Measurements from ENCODE around the gene HS3ST6.
"Not testable (repeated sequence)": the region's sequence is repeated elsewhere in the genome, so short reads cannot be mapped to it uniquely, and the experiment has no call there.

The HS3ST6 gene

DNA sequence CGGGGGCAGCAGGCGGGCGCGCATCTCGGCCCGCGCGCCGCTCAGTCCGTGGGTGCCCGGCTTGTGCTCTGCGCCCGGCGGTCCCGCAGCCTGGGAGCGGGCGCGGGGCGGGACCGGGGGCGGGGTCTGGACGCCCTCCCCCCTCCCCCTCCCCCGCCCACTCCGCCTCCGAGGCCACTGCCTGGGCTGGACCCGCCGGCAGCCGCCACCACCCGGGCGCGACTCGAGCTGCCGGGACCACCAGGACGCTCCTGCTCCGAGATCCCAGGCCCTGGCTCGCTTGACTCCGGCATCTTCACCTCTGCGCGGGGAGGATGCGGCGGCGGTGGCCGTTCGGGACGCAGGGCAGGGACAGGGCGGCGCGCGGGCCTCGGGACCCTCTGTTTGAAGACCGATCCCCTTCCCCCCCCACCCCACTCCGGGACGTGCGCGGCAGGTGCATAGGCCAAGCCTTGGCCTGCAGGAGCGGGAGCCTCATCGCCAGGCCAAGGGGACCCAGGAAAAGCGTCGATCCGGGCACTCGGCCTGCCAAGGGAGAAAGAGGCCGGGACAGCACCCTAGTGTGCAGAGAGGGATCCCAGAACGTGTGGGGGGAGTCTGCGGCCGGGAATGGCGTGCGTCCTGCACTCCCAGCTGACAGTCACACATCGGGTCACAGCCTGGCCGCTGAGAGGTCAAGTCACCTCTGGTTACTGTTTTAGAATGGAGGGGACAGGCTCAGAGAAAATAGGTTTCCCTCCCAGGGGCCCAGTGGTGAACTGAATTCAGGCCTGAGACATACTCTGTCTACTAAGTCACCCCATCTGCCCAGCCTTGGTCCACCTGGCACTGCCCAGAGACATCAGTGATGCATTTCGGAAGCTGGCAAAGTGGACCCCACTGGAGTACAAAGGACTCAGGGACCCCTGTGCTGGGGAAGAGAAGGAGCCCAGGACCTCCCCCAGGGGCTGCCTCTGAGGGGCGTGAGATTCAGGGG is at the start of gene HS3ST6:
Gene HS3ST6, minus strand, starts transcription at position 65 of the 976 bp plus-strand sequence. CDS start 92 bp downstream, outside the sequence.
- ChIA-PET POLR2A (no interaction called here), CTCF (interaction anchor here (1.3 kb wide), 1 partner anchor 9 kb away, joined by 3 read pairs; no protein-coding TSS in a partner anchor)
- no peak for DNase-seq (ENCODE audit: extremely low spot score)
- TF ChIP-seq, protein P1, sequence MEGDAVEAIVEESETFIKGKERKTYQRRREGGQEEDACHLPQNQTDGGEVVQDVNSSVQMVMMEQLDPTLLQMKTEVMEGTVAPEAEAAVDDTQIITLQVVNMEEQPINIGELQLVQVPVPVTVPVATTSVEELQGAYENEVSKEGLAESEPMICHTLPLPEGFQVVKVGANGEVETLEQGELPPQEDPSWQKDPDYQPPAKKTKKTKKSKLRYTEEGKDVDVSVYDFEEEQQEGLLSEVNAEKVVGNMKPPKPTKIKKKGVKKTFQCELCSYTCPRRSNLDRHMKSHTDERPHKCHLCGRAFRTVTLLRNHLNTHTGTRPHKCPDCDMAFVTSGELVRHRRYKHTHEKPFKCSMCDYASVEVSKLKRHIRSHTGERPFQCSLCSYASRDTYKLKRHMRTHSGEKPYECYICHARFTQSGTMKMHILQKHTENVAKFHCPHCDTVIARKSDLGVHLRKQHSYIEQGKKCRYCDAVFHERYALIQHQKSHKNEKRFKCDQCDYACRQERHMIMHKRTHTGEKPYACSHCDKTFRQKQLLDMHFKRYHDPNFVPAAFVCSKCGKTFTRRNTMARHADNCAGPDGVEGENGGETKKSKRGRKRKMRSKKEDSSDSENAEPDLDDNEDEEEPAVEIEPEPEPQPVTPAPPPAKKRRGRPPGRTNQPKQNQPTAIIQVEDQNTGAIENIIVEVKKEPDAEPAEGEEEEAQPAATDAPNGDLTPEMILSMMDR (IDR thresholded peaks at IDR 0.05; ENCODE audit: control extremely low read depth, extremely low read depth, low read depth, missing control alignments): no peak

DNA sequence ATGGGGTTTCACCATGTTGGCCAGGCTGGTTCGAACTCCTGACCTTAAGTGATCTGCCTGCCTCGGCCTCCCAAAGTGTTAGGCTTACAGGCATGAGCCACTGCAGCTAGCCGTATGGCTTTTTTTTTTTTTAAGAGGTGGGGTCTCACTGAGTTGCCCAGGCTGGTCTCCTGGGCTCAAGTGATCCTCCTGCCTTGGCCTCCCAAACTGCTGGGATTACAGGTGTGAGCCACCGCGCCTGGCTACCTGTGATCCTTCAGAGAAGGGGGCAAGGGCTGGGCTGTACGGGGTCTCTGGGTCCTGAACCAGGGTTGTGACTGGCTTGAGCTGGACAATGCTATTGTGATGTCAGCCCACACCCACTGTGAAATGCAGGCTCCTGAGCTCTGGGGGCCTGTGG is 48.2 kb upstream of the HS3ST6 start, which contains the start of gene RNF151:
Gene RNF151, plus strand, starts transcription at position 397 of the 400 bp plus-strand sequence. CDS start 26 bp downstream, outside the sequence.
- TF ChIP-seq, protein P1 (IDR thresholded peaks at IDR 0.05; ENCODE audit: control extremely low read depth, extremely low read depth, low read depth, missing control alignments): no peak
- ChIA-PET CTCF (interaction anchor here (1.6 kb wide), 1 partner anchor 18 kb away, joined by 3 read pairs; the partner anchor contains the start of gene GFER), POLR2A (interaction anchor here (1.3 to 2.5 kb wide), 3 partner anchors 10 to 189 kb away, joined by 5 to 22 read pairs (median 19); partner anchors contain the start of gene TRAF7)
- DNase-seq (ENCODE audit: extremely low spot score): no peak

DNA sequence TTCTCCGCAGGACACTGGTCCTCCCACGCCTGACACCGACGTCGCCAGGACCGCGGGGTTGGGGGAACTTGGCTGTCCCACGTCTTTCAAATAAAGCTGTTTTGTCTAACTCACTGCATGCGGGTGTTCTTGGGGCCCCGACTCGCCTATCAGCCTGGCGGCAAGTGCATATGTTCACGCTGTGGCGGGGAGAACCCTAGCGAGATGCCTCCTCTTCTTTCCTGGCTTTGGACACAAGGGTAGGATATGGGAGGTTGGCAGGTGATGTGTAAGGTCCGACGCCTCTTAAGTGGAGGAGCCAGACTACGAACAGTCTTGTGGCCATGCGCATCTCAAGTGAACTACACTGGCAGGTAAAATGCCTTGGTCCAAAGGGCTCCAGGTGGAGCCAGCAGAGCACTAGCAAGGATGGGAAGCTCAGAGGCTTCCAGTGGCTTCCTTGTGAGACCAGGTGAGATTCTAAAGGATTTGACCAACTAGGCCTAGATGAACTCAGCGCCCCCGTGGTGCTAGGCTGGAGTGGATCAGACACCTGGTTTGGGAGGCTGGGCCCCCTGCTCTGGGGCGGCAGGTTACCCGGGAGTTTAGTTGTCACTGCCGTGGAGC is 47.3 kb upstream of the HS3ST6 start:
- POLR2A ChIA-PET: interaction anchor here (0.5 to 2.5 kb wide), 28 partner anchors 8 to 1514 kb away, joined by 3 to 24 read pairs (median 6); partner anchors contain the start of genes ECI1, GFER, MAPK8IP3 and MSRB1
- DNase-seq (ENCODE audit: extremely low spot score): no peak
- TF ChIP-seq, protein P1 (IDR thresholded peaks at IDR 0.05; ENCODE audit: control extremely low read depth, extremely low read depth, low read depth, missing control alignments): no peak
- CTCF ChIA-PET: interaction anchor here (0.9 to 1.6 kb wide), 5 partner anchors 17 to 175 kb away, joined by 3 to 5 read pairs (median 3); partner anchors contain the start of gene GFER

DNA sequence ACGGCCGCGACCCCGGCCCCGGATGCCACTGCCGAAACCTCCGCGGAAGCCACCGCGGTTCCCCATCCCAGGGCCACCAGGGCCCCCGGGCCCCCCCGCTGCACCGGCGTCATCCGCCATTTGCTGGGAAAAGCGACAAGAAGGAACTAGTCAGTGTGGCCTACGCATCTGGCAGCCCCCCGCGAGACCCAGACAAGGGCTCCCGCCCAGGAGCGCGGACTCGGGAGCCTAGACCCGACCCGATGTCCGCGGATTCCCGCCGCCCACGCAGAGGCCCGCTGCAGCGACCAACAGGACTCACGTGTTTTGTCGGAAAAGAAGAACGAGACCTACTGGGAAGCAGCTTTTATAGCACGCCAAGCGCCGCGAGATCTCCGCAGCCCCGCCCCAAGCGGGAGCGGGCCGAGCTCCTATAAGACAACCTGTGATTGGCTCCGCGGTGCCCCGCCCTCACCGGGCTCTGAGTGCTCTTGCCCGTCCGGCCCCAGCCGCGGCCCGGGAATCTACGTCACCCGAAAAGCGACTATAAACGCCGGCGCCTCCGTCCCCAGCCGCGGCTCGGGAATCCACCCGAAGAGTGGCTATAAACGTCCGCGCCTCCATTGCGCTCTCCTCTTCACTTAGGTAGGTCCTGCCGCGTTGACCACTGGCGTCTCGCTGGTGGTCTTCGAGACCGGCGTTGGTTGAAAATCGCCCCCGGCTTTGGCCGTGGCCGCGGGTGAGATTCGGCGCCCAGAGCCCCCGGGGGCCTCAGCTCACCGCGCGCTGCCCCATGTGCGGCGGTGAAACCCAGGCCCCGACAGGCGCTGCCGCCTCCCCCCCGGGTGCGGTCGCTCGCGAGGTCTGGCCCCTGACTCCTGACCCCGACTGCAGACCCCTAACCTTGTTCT is 46.5 kb upstream of the HS3ST6 start, which contains the start of gene RPS2:
Gene RPS2, minus strand, starts transcription at position 321 of the 890 bp plus-strand sequence. Its CDS starts 201 bp downstream, at position 120.
- peak; percentile 100 for DNase-seq (ENCODE audit: extremely low spot score)
- CTCF ChIA-PET: interaction anchor here (1.0 to 1.6 kb wide), 4 partner anchors 19 to 176 kb away, joined by 3 to 5 read pairs (median 4); partner anchors contain the start of gene GFER
- POLR2A ChIA-PET: interaction anchor here (0.5 to 2.5 kb wide), 36 partner anchors 9 to 1647 kb away, joined by 3 to 24 read pairs (median 4); partner anchors contain the start of genes ECI1, GFER, MAPK8IP3 and MLST8
- TF ChIP-seq, protein P1 (IDR thresholded peaks at IDR 0.05; ENCODE audit: control extremely low read depth, extremely low read depth, low read depth, missing control alignments): no peak

DNA sequence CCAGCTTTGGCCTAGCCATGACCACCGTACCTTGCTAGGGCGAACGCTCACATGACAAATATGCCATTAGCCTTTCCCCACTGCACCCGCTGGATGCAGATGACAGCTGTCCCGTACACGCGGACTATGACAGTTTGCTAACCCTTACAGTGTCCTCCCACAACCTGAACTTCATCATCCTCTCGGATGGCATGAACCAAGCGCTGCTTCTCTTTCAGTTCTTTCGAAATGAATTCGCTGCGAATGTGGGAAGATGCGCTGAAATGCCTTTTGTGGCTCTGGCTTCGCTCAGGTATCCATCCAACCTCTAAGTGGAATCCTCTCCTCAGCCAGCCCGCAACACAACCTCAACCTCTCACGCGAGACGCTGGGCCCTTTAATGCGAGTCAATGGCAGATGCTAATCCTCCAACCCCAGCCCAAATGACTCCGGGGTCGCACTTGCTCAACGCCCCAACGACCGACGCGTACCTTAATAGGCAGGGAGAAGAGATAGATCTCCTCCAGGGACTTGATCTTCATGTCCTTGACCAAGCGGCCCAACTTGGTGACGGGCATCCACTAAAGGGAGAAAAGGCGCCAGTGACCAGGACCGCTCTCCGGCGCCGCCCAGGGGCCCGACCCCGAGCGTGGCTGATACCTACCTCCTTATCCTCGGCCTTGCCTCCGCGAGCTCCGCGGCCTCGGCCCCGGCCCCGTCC is 45.7 kb upstream of the HS3ST6 start:
- TF ChIP-seq, protein P1 (IDR thresholded peaks at IDR 0.05; ENCODE audit: control extremely low read depth, extremely low read depth, low read depth, missing control alignments): peak; percentile 46
- no peak for DNase-seq (ENCODE audit: extremely low spot score)
- CTCF ChIA-PET: interaction anchor here (1.0 to 1.1 kb wide), 3 partner anchors 22 to 177 kb away, joined by 3 to 5 read pairs (median 4); no protein-coding TSS in a partner anchor
- POLR2A ChIA-PET: interaction anchor here (0.6 to 2.5 kb wide), 26 partner anchors 8 to 1397 kb away, joined by 3 to 24 read pairs (median 6); partner anchors contain the start of genes ECI1, GFER, MAPK8IP3 and MLST8

DNA sequence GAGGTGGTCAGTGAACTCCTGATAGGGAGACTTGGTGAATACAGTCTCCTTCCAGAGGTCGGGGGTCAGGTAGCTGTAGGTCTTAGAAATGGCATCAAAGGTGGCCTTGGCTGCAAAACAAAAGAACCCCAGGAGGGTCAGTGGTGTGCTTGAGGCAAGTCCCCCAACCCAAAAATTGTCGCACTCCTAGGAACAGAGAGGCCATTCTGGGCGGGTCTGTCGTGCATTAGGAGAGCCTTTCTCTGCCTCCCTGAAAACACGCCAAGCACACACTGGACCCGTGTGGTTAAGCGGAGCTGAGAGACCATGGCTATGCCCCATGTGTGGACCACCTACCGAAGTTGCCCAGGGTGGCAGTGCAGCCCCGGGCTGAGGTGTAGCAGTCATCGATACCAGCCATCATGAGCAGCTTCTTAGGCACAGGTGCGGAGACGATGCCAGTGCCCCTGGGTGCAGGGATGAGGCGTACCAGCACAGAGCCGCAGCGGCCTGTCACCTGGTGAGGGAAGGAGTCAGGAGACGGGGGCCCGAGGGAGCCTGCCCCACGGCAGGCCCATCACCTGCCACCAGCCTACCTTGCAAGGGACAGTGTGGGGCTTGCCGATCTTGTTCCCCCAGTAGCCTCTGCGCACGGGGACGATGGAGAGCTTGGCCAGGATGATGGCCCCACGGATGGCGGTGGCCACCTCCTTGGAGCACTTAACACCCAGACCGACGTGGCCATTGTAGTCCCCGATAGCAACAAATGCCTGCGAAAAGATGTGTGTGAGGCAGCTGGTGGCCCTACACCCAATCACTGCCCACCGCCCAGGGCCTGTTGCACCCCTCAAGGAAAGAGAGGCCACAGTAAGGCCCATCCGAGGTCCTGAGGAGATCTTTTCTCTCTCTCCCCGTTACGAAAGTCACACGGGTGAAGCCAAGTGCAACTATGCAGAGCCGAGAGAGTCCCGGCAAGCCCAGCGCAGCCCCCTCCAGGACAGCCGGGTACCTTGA is 44.2 kb upstream of the HS3ST6 start:
- ChIA-PET POLR2A (interaction anchor here (0.6 to 1.6 kb wide), 4 partner anchors 8 to 65 kb away, joined by 4 to 5 read pairs (median 4); partner anchors contain the start of genes NHERF2, RPL3L and TBL3), CTCF (interaction anchor here (1.3 kb wide), 1 partner anchor 42 kb away, joined by 4 read pairs; no protein-coding TSS in a partner anchor)
- DNase-seq (ENCODE audit: extremely low spot score): not testable (repeated sequence)
